Gastrocnemius medialis (tissue), 4 donors: ENCODE measurements around the gene DDX51. TPM values are rescaled to one million over a fixed set of nuclear protein-coding genes. Genes with fewer than 3 reads are reported as not detected.

Source experiments
- ATAC-seq, 2 donors: fragments of 150-250 bp; one replicate each; pipeline ENCODE4 v1.9.1; 2016
- DNase-seq, 2 donors: peaks; one replicate each; pipeline ENCODE4 v3.0.0-alpha.2; 2019
- H3K27ac ChIP-seq, 4 donors: fragments of 200-600 bp; sonication (generic); 1 replicate in 1 of 4; 2 replicates in 3 of 4; pipeline ENCODE4 v1.5.1; 2016 to 2018; ENCODE audit warnings: mild to moderate bottlenecking in 2 of 4, moderate library complexity in 1 of 4
- H3K27me3 ChIP-seq, 3 donors: fragments of 200-600 bp; sonication (generic) in 2 of 3; 1 replicate in 1 of 3; 2 replicates in 2 of 3; pipeline versions ENCODE4 v1.5.1 to v1.6.0; 2016 to 2019; ENCODE audit warnings: mild to moderate bottlenecking in 1 of 3, moderate library complexity in 1 of 3
- H3K36me3 ChIP-seq, 2 donors: fragments of 200-600 bp; sonication (generic) in 1 of 2; one replicate each; pipeline ENCODE4 v1.5.1; 2017 to 2018
- H3K4me1 ChIP-seq, 2 donors: fragments of 200-600 bp; sonication (generic) in 1 of 2; one replicate each; pipeline ENCODE4 v1.5.1; 2016 to 2017; ENCODE audit warnings: mild to moderate bottlenecking in 2 of 2
- H3K4me3 ChIP-seq, 4 donors: fragments of 200-600 bp; sonication (generic) in 3 of 4; 1 replicate in 1 of 4; 2 replicates in 3 of 4; pipeline ENCODE4 v1.5.1; 2016 to 2019; ENCODE audit warnings: mild to moderate bottlenecking in 2 of 4
- H3K9me3 ChIP-seq, 3 donors: fragments of 200-600 bp; sonication (generic) in 2 of 3; 1 replicate in 1 of 3; 2 replicates in 2 of 3; pipeline ENCODE4 v1.5.1; 2016 to 2019
- POLR2A ChIP-seq, 2 donors: fragments of 450-650 bp; IDR thresholded peaks; one replicate each; pipeline ENCODE4 v1.6.1; 2017; ENCODE audit warnings: antibody characterized with exemption in 2 of 2, mild to moderate bottlenecking in 2 of 2, moderate library complexity in 2 of 2
- in situ Hi-C, 4 donors: fragments of 200-750 bp; cut with MboI; loops; one replicate each; pipeline versions ENCODE4 v1.15.0 to v1.8.0; 2017; ENCODE audit warnings: low sequenced_read_pairs in 4 of 4
- intact Hi-C: fragments of 100-400 bp; cut with DNase I; formaldehyde crosslinking; loops from one replicate; pipeline ENCODE4 v1.15.1; 2023; ENCODE audit warnings: low total_unique reads
- total RNA-seq, 4 donors: library from RNA; depleted of rRNA; stranded (reverse); fragments of >200 nt; gene quantifications; one replicate each; pipeline versions ENCODE4 v1.1.0 to v1.2.3, GENCODE V29; 2016
- TF ChIP-seq, protein P1 (sequence below), 5 experiments: fragments of 450-650 bp in 3 of 5; fragments of 200-600 bp in 2 of 5; sonication (generic) in 2 of 5; IDR thresholded peaks in 4 of 5; conservative IDR thresholded peaks in 1 of 5; 1 replicate in 4 of 5; 2 replicates in 1 of 5; pipeline ENCODE4 v1.5.1; 2016 to 2019; ENCODE audit warnings: antibody characterized with exemption in 5 of 5, mild to moderate bottlenecking in 3 of 5, moderate library complexity in 3 of 5

DDX51 gene
- total RNA-seq, 4 donors from 2014 or later, result 5.8 to 7.8 (median 6.5) TPM

DNA sequence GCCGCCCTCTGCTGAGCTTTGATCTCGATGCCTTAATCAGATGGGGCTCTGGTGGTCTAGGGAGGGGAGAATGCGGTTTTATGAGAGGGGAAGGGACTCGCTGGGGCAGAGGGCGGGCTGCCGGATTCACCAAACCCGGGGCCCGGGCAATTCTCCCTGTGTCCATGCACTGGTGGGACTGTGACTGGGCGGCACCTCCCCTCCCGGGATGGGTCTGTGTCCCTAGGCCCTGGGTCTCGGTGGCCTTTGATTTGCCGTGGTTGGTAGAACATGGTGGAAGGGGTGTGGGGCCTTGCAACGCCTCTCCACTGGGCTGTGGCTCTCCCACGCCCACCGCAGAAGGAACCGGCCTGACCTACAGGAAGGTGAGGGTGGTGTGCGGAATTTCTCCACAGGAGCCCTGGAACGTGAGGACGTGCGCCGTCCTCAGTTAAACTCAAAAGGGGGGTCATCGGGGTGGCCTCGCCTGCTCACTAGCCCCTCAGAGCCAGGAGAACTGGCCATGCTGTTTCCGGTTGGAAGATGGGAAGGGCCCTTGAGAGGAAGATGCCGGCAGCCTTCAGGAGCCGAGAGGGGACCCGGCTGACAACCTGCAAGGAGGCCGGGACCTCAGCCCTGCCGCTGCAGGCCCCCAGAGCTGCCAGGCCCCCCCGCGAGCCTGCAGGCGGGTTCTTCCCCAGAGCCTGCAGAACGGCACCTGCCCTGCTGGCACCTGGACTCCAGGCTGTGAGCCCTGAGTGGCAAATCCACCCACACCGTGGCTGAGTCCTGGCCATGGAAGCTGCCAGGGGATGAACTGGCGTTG, 43.7 kb upstream of the DDX51 start:
- no peak for ATAC-seq
- H3K4me1 ChIP-seq, result peaks cover 0 to 7% of the 10 kb centered on the region in 2 donors

DNA sequence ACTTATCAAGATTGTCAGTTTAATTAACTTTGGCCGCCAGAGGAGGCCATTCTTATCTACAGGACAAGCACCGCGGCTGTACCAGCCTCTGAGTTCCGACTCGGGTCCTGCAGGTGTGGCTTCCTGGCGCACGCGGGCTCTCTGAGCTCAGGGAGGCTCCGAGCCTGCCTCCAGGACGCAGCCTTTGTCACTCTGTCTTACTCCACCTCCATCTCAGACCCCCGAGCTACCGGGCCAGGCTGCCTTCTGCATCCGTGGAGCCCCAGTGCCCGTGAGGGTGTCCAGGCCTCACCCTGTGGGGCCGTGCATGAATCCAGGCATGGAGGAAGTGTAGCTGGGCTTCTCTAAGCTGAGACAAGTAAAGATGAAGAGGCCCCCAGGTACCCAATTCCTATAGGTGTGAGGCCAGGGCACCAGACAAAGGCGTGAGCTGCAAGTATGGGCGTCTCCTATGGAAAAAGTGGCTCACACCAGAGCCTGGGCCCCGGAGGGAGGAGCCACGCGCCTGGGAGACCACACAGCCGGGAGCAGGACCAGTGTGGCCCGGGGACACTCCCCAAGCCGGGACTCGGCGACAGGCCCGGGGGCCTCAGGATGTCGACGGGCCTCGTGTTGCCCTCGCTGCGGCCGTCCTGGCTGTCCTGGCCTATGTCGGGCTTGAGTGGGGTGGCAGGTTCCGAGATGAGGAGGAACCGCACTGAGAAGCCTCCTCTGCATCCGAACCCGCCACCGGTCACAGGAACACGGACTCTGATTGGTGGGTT, 42.9 kb upstream of the DDX51 start:
- peaks cover 0 to 50% (median 43%) of the 10 kb centered on the region in 3 donors for H3K27me3 ChIP-seq
- TF ChIP-seq, protein P1, sequence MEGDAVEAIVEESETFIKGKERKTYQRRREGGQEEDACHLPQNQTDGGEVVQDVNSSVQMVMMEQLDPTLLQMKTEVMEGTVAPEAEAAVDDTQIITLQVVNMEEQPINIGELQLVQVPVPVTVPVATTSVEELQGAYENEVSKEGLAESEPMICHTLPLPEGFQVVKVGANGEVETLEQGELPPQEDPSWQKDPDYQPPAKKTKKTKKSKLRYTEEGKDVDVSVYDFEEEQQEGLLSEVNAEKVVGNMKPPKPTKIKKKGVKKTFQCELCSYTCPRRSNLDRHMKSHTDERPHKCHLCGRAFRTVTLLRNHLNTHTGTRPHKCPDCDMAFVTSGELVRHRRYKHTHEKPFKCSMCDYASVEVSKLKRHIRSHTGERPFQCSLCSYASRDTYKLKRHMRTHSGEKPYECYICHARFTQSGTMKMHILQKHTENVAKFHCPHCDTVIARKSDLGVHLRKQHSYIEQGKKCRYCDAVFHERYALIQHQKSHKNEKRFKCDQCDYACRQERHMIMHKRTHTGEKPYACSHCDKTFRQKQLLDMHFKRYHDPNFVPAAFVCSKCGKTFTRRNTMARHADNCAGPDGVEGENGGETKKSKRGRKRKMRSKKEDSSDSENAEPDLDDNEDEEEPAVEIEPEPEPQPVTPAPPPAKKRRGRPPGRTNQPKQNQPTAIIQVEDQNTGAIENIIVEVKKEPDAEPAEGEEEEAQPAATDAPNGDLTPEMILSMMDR (IDR thresholded peaks at IDR 0.05 in 4 of 5, conservative IDR thresholded peaks at IDR 0.05 in 1 of 5), result no peak
- TF ChIP-seq POLR2A (IDR thresholded peaks at IDR 0.05), result no peak
- no peak for ATAC-seq
- no peak overlapping the region for H3K27ac ChIP-seq
- no peaks in the 10 kb centered on the region for H3K9me3 ChIP-seq
- no peak for DNase-seq
- intact Hi-C loops (no loop called here), in situ Hi-C loops (no loop called here)
- no peak overlapping the region for H3K4me3 ChIP-seq
- H3K4me1 ChIP-seq, result peaks cover 0 to 7% of the 10 kb centered on the region in 2 donors
- H3K36me3 ChIP-seq, result no peaks in the 10 kb centered on the region

More for the DNA sequence above, 43.7 kb upstream of the DDX51 start:
- no peak for DNase-seq
- H3K4me3 ChIP-seq, result no peak overlapping the region
- no peaks in the 10 kb centered on the region for H3K9me3 ChIP-seq
- no peak overlapping the region for H3K27ac ChIP-seq
- H3K27me3 ChIP-seq, result peaks cover 0 to 48% (median 43%) of the 10 kb centered on the region in 3 donors
- TF ChIP-seq, protein P1 (IDR thresholded peaks at IDR 0.05 in 4 of 5, conservative IDR thresholded peaks at IDR 0.05 in 1 of 5), result no peak
- no peak for TF ChIP-seq POLR2A (IDR thresholded peaks at IDR 0.05)
- no peaks in the 10 kb centered on the region for H3K36me3 ChIP-seq
- in situ Hi-C loops (no loop called here), intact Hi-C loops (loop anchor here (2.0 kb wide), 1 partner anchor 33 kb away; no protein-coding TSS in a partner anchor)

DNA sequence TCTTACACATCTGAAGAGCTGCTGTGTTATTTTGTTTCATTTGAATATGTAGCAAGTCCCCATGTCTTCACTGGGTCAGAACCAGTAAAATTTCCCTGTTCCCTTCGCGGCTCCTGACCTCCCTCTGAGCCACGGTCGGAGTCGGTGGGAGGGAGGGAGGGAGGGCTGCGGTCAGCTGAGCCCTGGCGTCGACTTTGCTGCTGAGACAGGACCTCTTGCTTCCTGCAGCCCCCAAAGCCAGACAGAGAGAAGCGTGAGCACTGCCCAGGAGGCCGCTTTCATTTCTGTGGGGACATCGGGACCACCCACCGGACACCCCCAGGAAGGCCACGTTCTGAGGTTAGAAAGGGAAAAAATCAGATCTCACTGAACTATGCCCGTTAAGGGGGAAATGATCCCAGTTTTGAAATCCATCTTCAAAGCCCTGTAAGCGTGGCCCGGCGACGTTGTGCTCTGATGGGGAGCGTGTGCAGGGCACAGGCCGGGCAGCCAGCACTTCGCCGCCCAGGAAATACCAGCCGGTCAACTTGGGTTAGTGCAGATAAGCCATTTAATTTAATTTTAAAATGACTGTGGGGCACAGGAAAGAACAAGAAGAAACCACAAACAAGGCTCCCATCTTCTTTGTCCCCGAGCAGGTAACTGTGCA, 42.2 kb upstream of the DDX51 start:
- no peak overlapping the region for H3K27ac ChIP-seq
- intact Hi-C loops, result no loop called here
- peaks cover 0 to 50% (median 43%) of the 10 kb centered on the region in 3 donors for H3K27me3 ChIP-seq
- H3K36me3 ChIP-seq, result no peaks in the 10 kb centered on the region
- in situ Hi-C loops, result no loop called here
- no peak overlapping the region for H3K4me3 ChIP-seq
- no peak for TF ChIP-seq POLR2A (IDR thresholded peaks at IDR 0.05)
- TF ChIP-seq, protein P1 (IDR thresholded peaks at IDR 0.05 in 4 of 5, conservative IDR thresholded peaks at IDR 0.05 in 1 of 5), result no peak
- no peak for ATAC-seq
- H3K9me3 ChIP-seq, result no peaks in the 10 kb centered on the region
- peaks cover 0 to 7% of the 10 kb centered on the region in 2 donors for H3K4me1 ChIP-seq
- no peak for DNase-seq

GRCh38 chr12:132185705-132186104, 41.6 kb upstream of the DDX51 start:
- ATAC-seq, result no peak
- peaks cover 0 to 49% (median 43%) of the 10 kb centered on the region in 3 donors for H3K27me3 ChIP-seq
- no peak for DNase-seq
- H3K27ac ChIP-seq, result no peak overlapping the region
- intact Hi-C loops, result no loop called here
- H3K4me3 ChIP-seq, result no peak overlapping the region
- no peaks in the 10 kb centered on the region for H3K36me3 ChIP-seq
- peaks cover 0 to 7% of the 10 kb centered on the region in 2 donors for H3K4me1 ChIP-seq
- in situ Hi-C loops, result no loop called here
- no peaks in the 10 kb centered on the region for H3K9me3 ChIP-seq
- TF ChIP-seq, protein P1 (IDR thresholded peaks at IDR 0.05 in 4 of 5, conservative IDR thresholded peaks at IDR 0.05 in 1 of 5), result no peak
- no peak for TF ChIP-seq POLR2A (IDR thresholded peaks at IDR 0.05)
